ENCODE results near the gene C1orf174. TPM values are rescaled to one million over a fixed set of nuclear protein-coding genes. Genes with fewer than 3 reads are reported as not detected.

The C1orf174 gene
- total RNA-seq, 1 donor from 2014 or later = 25.7 TPM

- Mint-ChIP-seq H3K4me1 (ENCODE audit: low read depth) (peaks cover 8% of the 10 kb centered on the region), H3K36me3 (ENCODE audit: low read depth) (no peaks in the 10 kb centered on the region), H3K27ac (ENCODE audit: unreplicated experiment) (no peak overlapping the region), H3K4me3 (ENCODE audit: unreplicated experiment) (no peak overlapping the region), H3K9me3 (ENCODE audit: low read depth) (no peaks in the 10 kb centered on the region), H3K27me3 (ENCODE audit: low read depth) (peaks cover 9% of the 10 kb centered on the region)
- no peak for TF ChIP-seq CTCF (IDR thresholded peaks at IDR 0.05)
- DNase-seq (ENCODE audit: low spot score) = no peak
These were observed 4.7 kb upstream of the C1orf174 start for GRCh38 chr1:3904843-3905185.

GRCh38 chr1:3904006-3904842, 4.2 kb upstream of the C1orf174 start:
- Mint-ChIP-seq H3K27me3 (ENCODE audit: low read depth) (peaks cover 7% of the 10 kb centered on the region), H3K27ac (ENCODE audit: unreplicated experiment) (no peak overlapping the region), H3K4me1 (ENCODE audit: low read depth) (peaks cover 11% of the 10 kb centered on the region), H3K36me3 (ENCODE audit: low read depth) (no peaks in the 10 kb centered on the region), H3K9me3 (ENCODE audit: low read depth) (no peaks in the 10 kb centered on the region), H3K4me3 (ENCODE audit: unreplicated experiment) (no peak overlapping the region)
- peak; percentile 81 for DNase-seq (ENCODE audit: low spot score)
- no peak for TF ChIP-seq CTCF (IDR thresholded peaks at IDR 0.05)

GRCh38 chr1:3903141-3904005, 3.3 kb upstream of the C1orf174 start:
- Mint-ChIP-seq H3K27me3 (ENCODE audit: low read depth) (peaks cover under 1% of the 10 kb centered on the region), H3K36me3 (ENCODE audit: low read depth) (no peaks in the 10 kb centered on the region), H3K4me1 (ENCODE audit: low read depth) (peaks cover 19% of the 10 kb centered on the region), H3K27ac (ENCODE audit: unreplicated experiment) (no peak overlapping the region), H3K4me3 (ENCODE audit: unreplicated experiment) (no peak overlapping the region), H3K9me3 (ENCODE audit: low read depth) (peaks cover 7% of the 10 kb centered on the region)
- TF ChIP-seq CTCF (IDR thresholded peaks at IDR 0.05) = no peak
- peak; percentile 59 for DNase-seq (ENCODE audit: low spot score)

- Mint-ChIP-seq H3K4me1 (ENCODE audit: low read depth) (peaks cover 26% of the 10 kb centered on the region), H3K4me3 (ENCODE audit: unreplicated experiment) (no peak overlapping the region), H3K27me3 (ENCODE audit: low read depth) (no peaks in the 10 kb centered on the region), H3K27ac (ENCODE audit: unreplicated experiment) (no peak overlapping the region), H3K9me3 (ENCODE audit: low read depth) (peaks cover 11% of the 10 kb centered on the region), H3K36me3 (ENCODE audit: low read depth) (no peaks in the 10 kb centered on the region)
- TF ChIP-seq CTCF (IDR thresholded peaks at IDR 0.05) = no peak
- DNase-seq (ENCODE audit: low spot score) = no peak
These were observed 2.6 kb upstream of the C1orf174 start for GRCh38 chr1:3902571-3903091.

- DNase-seq (ENCODE audit: low spot score) = peak; percentile 68
- no peak overlapping the region for H3K4me3 Mint-ChIP-seq (ENCODE audit: unreplicated experiment)
- TF ChIP-seq CTCF (IDR thresholded peaks at IDR 0.05) = no peak
- no peaks in the 10 kb centered on the region for H3K36me3 Mint-ChIP-seq (ENCODE audit: low read depth)
- peaks cover 14% of the 10 kb centered on the region for H3K9me3 Mint-ChIP-seq (ENCODE audit: low read depth)
- peaks cover 29% of the 10 kb centered on the region for H3K4me1 Mint-ChIP-seq (ENCODE audit: low read depth)
- H3K27ac Mint-ChIP-seq (ENCODE audit: unreplicated experiment) = no peak overlapping the region
- H3K27me3 Mint-ChIP-seq (ENCODE audit: low read depth) = no peaks in the 10 kb centered on the region
These were observed 2.0 kb upstream of the C1orf174 start for GRCh38 chr1:3902111-3902511.

Data from chondrocyte (in vitro differentiated cells).